GM10266 (cell line): ENCODE data around the gene TNFAIP2.
"Not testable (repeated sequence)": the region's sequence is repeated elsewhere in the genome, so short reads cannot be mapped to it uniquely, and the experiment has no call there.

Source experiments
- DNase-seq: peaks from one replicate; pipeline ENCODE4 v3.0.0; 2012; ENCODE audit errors: extremely low spot score
- CTCF ChIP-seq: IDR thresholded peaks from 2 replicates; pipeline ENCODE4 v1.5.1; 2012; ENCODE audit warnings: mild to moderate bottlenecking, low read depth; ENCODE audit not compliant: control insufficient read depth, insufficient read depth; ENCODE audit errors: missing control alignments

The TNFAIP2 gene

DNA sequence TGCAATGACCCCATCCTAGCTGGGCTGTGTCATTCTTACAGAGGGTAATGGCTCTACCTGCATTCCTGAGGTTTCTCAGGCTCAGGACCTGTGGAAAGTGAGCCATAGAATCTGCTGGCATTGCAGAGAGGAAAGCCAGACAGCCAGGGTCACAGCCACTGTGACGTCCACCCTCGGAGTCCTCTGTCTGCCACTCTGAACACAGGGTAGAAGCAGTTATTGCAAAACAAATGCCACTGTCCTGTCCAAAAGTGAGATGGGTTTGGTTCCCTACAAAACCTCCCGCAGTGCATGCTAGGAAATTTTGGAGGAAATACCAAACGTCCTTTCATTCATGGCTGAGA, 37.8 kb downstream of the TNFAIP2 start:
- DNase-seq, result no peak
- TF ChIP-seq CTCF, result no peak

DNA sequence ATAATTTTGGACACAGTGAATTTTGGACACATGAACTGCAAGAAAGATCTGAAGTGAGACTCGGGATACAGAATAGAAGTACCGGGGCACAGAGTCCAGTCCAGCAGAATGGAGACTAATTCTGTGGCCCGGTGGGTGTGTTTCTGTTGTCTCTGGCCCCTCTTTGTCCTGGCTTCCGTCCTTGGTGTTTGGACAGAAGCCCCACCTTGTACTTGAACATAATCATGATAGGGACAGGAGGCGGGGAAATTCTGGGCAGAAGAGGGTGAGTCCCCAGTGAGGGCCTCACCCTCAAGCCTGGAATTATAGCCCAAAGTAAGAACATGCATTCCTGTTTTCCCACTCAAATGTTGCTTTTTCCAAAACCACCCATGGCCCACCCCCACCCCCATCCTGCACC, 39.9 kb downstream of the TNFAIP2 start:
- TF ChIP-seq CTCF, result no peak

DNA sequence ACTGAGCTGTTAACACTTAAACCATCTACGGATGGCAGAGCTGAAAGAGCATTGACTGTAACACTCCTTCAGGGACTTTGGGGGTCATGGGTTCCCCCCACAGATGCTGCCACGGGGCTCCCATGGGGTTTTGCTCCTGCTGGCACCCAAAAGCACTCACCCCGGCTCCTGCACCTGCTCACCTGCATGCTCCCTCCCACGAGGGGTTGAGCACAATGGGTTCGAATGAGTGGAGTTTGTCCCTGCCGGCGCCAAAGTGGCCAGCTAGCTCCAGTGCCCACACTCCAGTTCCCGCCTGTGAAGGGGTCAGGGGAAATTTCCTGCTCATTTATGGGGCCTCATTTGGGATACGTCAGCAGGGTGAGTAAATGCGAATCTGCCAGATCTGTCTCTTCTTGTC, 40.7 kb downstream of the TNFAIP2 start:
- no peak for TF ChIP-seq CTCF
- DNase-seq, result no peak

More for the DNA sequence above, 39.9 kb downstream of the TNFAIP2 start:
- DNase-seq, result no peak

DNA sequence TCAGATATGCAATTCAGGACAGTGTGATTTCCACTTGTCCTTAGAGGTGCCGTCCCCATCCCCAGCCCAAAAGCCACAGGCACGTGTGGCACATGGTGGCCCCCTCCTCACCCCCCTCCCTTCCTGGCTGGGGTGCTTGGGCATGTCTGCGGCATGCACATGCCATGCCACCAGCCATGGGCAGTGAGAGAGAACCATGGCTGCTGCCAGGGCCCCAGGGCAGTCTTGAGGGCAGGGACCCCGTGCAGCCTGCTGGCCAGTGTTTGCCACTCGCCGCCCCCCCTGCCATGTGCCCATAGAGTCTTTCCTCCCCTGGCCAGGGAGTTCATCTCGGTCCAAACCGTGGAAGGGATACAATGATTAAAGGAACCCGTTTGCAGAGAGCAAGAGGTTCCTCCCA, 41.5 kb downstream of the TNFAIP2 start:
- no peak for TF ChIP-seq CTCF

DNA sequence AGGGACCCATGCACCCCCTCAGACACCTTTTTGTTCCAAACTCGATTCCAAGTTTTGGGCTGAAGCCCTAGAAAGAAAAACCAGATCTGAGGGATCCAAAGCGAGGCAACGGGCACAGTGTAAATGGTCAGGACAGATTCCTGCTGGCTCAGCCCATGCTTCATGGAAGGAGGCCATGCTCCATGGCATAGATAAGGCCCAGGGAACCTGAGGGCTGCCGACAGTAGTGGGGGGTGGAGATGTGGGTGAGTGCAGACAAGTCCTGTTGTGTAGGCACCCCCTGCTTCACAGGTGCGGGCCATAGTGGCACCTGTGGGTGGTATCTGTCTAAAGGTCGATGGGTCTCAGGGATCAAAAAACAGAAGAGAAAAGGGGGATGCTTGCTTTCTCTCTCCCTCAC, 42.1 kb downstream of the TNFAIP2 start:
- TF ChIP-seq CTCF, result no peak
- no peak for DNase-seq

More for the DNA sequence above, 41.5 kb downstream of the TNFAIP2 start:
- no peak for DNase-seq

DNA sequence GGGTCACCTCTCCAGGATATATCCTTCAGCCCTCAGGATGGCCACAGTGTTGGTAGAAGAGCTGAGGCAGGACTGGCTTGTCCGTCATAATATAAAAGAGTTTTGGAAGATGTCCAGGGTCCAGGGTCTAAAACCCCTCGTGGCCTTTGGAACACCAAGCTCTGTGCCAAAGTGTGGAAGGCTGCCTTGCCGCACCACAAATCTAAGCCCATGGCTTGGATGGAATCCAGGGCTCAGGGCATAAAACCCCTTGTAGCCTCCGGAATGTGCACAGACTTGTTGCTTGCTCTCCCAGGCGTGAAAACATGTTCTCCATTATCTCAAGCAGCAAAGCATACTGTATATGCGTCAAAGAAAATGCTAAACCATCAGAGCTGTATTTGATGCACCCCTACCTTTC, 46.7 kb downstream of the TNFAIP2 start:
- no peak for TF ChIP-seq CTCF
- DNase-seq, result no peak

- DNase-seq, result not testable (repeated sequence)
These were observed 47.9 kb downstream of the TNFAIP2 start for GRCh38 chr14:103171206-103171605.

DNA sequence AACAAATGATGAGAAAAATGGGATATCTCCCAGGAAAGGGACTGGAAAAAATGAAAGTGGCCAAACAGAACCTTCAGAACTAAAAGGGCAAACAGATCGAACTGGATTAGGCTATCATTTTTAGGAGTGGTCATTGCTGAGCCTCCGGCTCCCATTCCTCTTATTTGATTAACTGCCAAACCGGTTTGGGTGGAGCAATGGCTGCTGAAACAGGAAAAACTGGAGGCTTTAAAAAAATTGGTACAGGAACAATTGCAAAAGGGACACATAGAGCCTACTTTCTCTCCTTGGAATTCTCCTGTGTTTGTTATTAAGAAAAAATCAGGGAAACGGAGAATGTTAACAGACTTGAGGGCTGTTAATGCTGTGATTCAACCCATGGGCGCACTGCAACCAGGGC, 49.7 kb downstream of the TNFAIP2 start:
- TF ChIP-seq CTCF, result no peak
- no peak for DNase-seq

GRCh38 chr14:103173887-103174286, 50.6 kb downstream of the TNFAIP2 start:
- DNase-seq, result not testable (repeated sequence)

DNA sequence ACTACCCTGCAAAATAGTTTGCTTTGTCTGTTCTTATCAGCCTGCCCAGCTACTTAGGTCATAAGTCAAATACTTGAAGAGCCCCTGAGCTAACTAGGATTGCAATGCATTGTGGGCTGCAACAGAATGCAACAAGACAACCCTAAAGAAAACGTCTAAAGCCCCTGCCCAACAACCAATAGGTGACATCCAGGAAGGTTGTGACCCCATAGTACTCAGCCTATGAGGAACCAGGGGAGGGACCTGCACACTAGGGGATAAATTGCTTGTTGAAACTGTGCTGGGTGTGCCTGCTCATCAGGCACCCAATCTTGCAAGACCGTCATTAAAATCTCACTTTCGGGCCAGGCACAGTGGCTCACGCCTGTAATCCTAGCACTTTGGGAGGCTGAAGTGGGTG, 52.9 kb downstream of the TNFAIP2 start:
- DNase-seq, result not testable (repeated sequence)
